H9 (cell line): ENCODE data around the gene LZTFL1. TPM values are rescaled to one million over a fixed set of nuclear protein-coding genes. Genes with fewer than 3 reads are reported as not detected.
A peak's percentile ranks its signal among the peaks of the same experiment; 100 is the strongest.

Experiments
- DNase-seq: peaks from one replicate; pipeline ENCODE4 v3.0.0-alpha.2; 2017
- H2AFZ ChIP-seq: one replicate; pipeline ENCODE4 v1.6.1; 2013; ENCODE audit warnings: mild to moderate bottlenecking, low read length, control low read depth, moderate library complexity
- H2AK5ac ChIP-seq: 2 replicates; pipeline ENCODE4 v1.6.1; 2013; ENCODE audit warnings: low read length, control low read depth, mixed read lengths; ENCODE audit not compliant: insufficient read length
- H2BK120ac ChIP-seq: one replicate; pipeline ENCODE4 v1.6.1; 2013; ENCODE audit warnings: low read depth, mild to moderate bottlenecking, low read length, control low read depth, inconsistent platforms; ENCODE audit not compliant: poor library complexity, severe bottlenecking
- H2BK12ac ChIP-seq: 2 replicates; pipeline ENCODE4 v1.6.1; 2013; ENCODE audit warnings: low read length, control low read depth, mixed read lengths, low read depth; ENCODE audit not compliant: insufficient read length
- H2BK15ac ChIP-seq: 2 replicates; pipeline ENCODE4 v1.6.1; 2013; ENCODE audit warnings: low read depth, low read length, control low read depth
- H2BK20ac ChIP-seq: one replicate; pipeline ENCODE4 v1.6.1; 2013; ENCODE audit warnings: low read depth, mild to moderate bottlenecking, low read length, control low read depth, inconsistent platforms; ENCODE audit not compliant: poor library complexity, severe bottlenecking
- H2BK5ac ChIP-seq: 2 replicates; pipeline ENCODE4 v1.6.1; 2013; ENCODE audit warnings: low read length, control low read depth, mixed read lengths; ENCODE audit not compliant: insufficient read length
- H3K14ac ChIP-seq: 2 replicates; pipeline ENCODE4 v1.6.1; 2013; ENCODE audit warnings: low read length, control low read depth; ENCODE audit not compliant: insufficient read depth
- H3K18ac ChIP-seq: 2 replicates; pipeline ENCODE4 v1.6.1; 2013; ENCODE audit warnings: low read depth, mild to moderate bottlenecking, mixed read lengths, low read length, control low read depth; ENCODE audit not compliant: insufficient read length
- H3K23ac ChIP-seq: 2 replicates; pipeline ENCODE4 v1.6.1; 2013; ENCODE audit warnings: low read length, control low read depth, mixed read lengths, low read depth; ENCODE audit not compliant: insufficient read length
- H3K23me2 ChIP-seq: 2 replicates; pipeline ENCODE4 v1.6.1; 2013; ENCODE audit warnings: low read depth, mild to moderate bottlenecking, mixed read lengths, low read length, control low read depth; ENCODE audit not compliant: insufficient read length, poor library complexity, severe bottlenecking
- H3K27ac ChIP-seq: 2 replicates; pipeline ENCODE4 v1.5.1; 2013; ENCODE audit warnings: low read length, control low read depth, mixed read lengths, low read depth; ENCODE audit not compliant: insufficient read length
- H3K27me3 ChIP-seq: 2 replicates; pipeline ENCODE4 v1.6.1; 2013; ENCODE audit warnings: low read length, control low read depth, inconsistent platforms; ENCODE audit not compliant: insufficient read depth
- H3K4ac ChIP-seq: 2 replicates; pipeline ENCODE4 v1.6.1; 2013; ENCODE audit warnings: low read depth, mild to moderate bottlenecking, control low read depth, inconsistent platforms, low read length, moderate library complexity
- H3K4me1 ChIP-seq: 2 replicates; pipeline ENCODE4 v1.6.1; 2013; ENCODE audit warnings: low read length, control low read depth, inconsistent platforms; ENCODE audit not compliant: insufficient read depth
- H3K4me2 ChIP-seq: 2 replicates; pipeline ENCODE4 v1.6.1; 2013; ENCODE audit warnings: low read length, control low read depth, mixed read lengths; ENCODE audit not compliant: insufficient read length, insufficient read depth
- H3K56ac ChIP-seq: 2 replicates; pipeline ENCODE4 v1.6.1; 2013; ENCODE audit warnings: low read depth, mild to moderate bottlenecking, mixed read lengths, low read length, control low read depth; ENCODE audit not compliant: insufficient read length
- H3K79me1 ChIP-seq: 2 replicates; pipeline ENCODE4 v1.6.1; 2013; ENCODE audit warnings: low read depth, mild to moderate bottlenecking, moderate library complexity, low read length, control low read depth, inconsistent platforms; ENCODE audit not compliant: insufficient read depth, poor library complexity, severe bottlenecking
- H3K79me2 ChIP-seq: 2 replicates; pipeline ENCODE4 v1.6.1; 2013; ENCODE audit warnings: low read length, control low read depth, inconsistent platforms; ENCODE audit not compliant: insufficient read depth
- H3K9ac ChIP-seq: 2 replicates; pipeline ENCODE4 v1.6.1; 2013; ENCODE audit warnings: low read length, control low read depth, mixed read lengths; ENCODE audit not compliant: insufficient read length; ENCODE audit errors: extremely low read depth
- H3K9me3 ChIP-seq: one replicate; pipeline ENCODE4 v1.6.1; 2013; ENCODE audit warnings: low read depth, low read length, inconsistent platforms; ENCODE audit not compliant: control insufficient read depth
- H3T11ph ChIP-seq: one replicate; pipeline ENCODE4 v1.6.1; 2013; ENCODE audit warnings: mild to moderate bottlenecking, low read length, control low read depth, inconsistent platforms
- H4K20me1 ChIP-seq: one replicate; pipeline ENCODE4 v1.6.1; 2013; ENCODE audit not compliant: control insufficient read depth, insufficient read length, insufficient read depth
- H4K5ac ChIP-seq: 2 replicates; pipeline ENCODE4 v1.6.1; 2013; ENCODE audit warnings: low read depth, mild to moderate bottlenecking, mixed read lengths, low read length, control low read depth; ENCODE audit not compliant: insufficient read length
- H4K8ac ChIP-seq: replicated peaks from 2 replicates; pipeline ENCODE4 v1.6.1; 2013; ENCODE audit warnings: low read length, control low read depth, mixed read lengths, low read depth; ENCODE audit not compliant: insufficient read length
- H4K91ac ChIP-seq: 2 replicates; pipeline ENCODE4 v1.6.1; 2013; ENCODE audit warnings: low read depth, mild to moderate bottlenecking, moderate library complexity, mixed read lengths, low read length, control low read depth; ENCODE audit not compliant: insufficient read length
- H3K27ac Mint-ChIP-seq, 3 experiments: 2 replicates in 2 of 3; 3 replicates in 1 of 3; pipeline ENCODE4 v1.8.0; 2020 to 2021; ENCODE audit warnings: mixed read lengths in 3 of 3, mild to moderate bottlenecking in 1 of 3, moderate library complexity in 1 of 3
- H3K27me3 Mint-ChIP-seq: 2 replicates; pipeline ENCODE4 v1.8.0; 2021; ENCODE audit warnings: low read depth, mild to moderate bottlenecking, moderate library complexity, mixed read lengths
- H3K36me3 Mint-ChIP-seq, 3 experiments: 2 replicates in 2 of 3; 3 replicates in 1 of 3; pipeline ENCODE4 v1.8.0; 2020 to 2021; ENCODE audit warnings: low read depth in 3 of 3, mixed read lengths in 3 of 3; ENCODE audit not compliant: insufficient read depth in 1 of 3
- H3K4me1 Mint-ChIP-seq, 2 experiments: 2 replicates each; pipeline ENCODE4 v1.8.0; 2020; ENCODE audit warnings: mixed read lengths in 2 of 2
- H3K4me3 Mint-ChIP-seq, 2 experiments: 2 replicates in 1 of 2; 3 replicates in 1 of 2; pipeline ENCODE4 v1.8.0; 2020 to 2021; ENCODE audit warnings: mild to moderate bottlenecking in 2 of 2, mixed read lengths in 2 of 2, moderate library complexity in 1 of 2
- H3K9me3 Mint-ChIP-seq, 2 experiments: 2 replicates in 1 of 2; 3 replicates in 1 of 2; pipeline ENCODE4 v1.8.0; 2020; ENCODE audit warnings: mild to moderate bottlenecking in 2 of 2, mixed read lengths in 2 of 2, moderate library complexity in 1 of 2
- WGBS: extraction: QIAGEN DNeasy Blood & Tissue Kit; methylation state at CpG from one replicate; pipeline ENCODE4 v1.1.7; 2013; ENCODE audit warnings: missing lambda C conversion rate, low lambda C conversion rate, mixed read lengths; ENCODE audit not compliant: insufficient read length; ENCODE audit errors: extremely low coverage; 5-methylcytosine and 5-hydroxymethylcytosine counted together
- total RNA-seq: library from RNA; stranded (reverse); gene quantifications from 2 replicates; pipeline ENCODE4 v1.2.1, GENCODE V29; 2021
- TF ChIP-seq, protein P1 (sequence below): fragments of 200-600 bp; sonication (generic); conservative IDR thresholded peaks from 3 replicates; pipeline ENCODE4 v1.8.0; 2021; ENCODE audit warnings: antibody characterized with exemption, mild to moderate bottlenecking

Gene LZTFL1
- total RNA-seq, 1 experiment from 2014 or later: 12.2 TPM

- Histone ChIP-seq H2BK20ac (no peak within 1 kb of the TSS), H3K79me1 (no peaks in the 10 kb centered on the region), H3K79me2 (no peaks in the 10 kb centered on the region), H3K14ac (no peak within 1 kb of the TSS), H2BK120ac (no peak within 1 kb of the TSS), H3K18ac (no peak within 1 kb of the TSS), H2AK5ac (no peak within 1 kb of the TSS), H3K4me1 (no peaks in the 10 kb centered on the region), H3K9me3 (no peaks in the 10 kb centered on the region), H3K27ac (no peak within 1 kb of the TSS), H4K8ac (no peak within 1 kb of the TSS), H4K91ac (no peak within 1 kb of the TSS), H3K23me2 (peaks cover 8% of the 10 kb centered on the region), H3K27me3 (peaks cover 32% of the 10 kb centered on the region), H4K20me1 (no peaks in the 10 kb centered on the region), H3K9ac (no peak within 1 kb of the TSS), H3K4ac (no peak within 1 kb of the TSS), H2AFZ (no peak within 1 kb of the TSS), H2BK12ac (no peak within 1 kb of the TSS), H3K23ac (no peak within 1 kb of the TSS), H3K56ac (no peak within 1 kb of the TSS), H3T11ph (no peak within 1 kb of the TSS), H3K4me2 (peak within 1 kb of the TSS; percentile 67), H4K5ac (no peak within 1 kb of the TSS), H2BK15ac (no peak within 1 kb of the TSS), H2BK5ac (no peak within 1 kb of the TSS)
- peaks cover 4 to 8% of the 10 kb centered on the region in 2 experiments for H3K4me1 Mint-ChIP-seq
- no peaks in the 10 kb centered on the region; a peak in 2 of 5 replicates for H3K9me3 Mint-ChIP-seq
- no peaks in the 10 kb centered on the region for H3K36me3 Mint-ChIP-seq
- peaks cover 81% of the 10 kb centered on the region for H3K27me3 Mint-ChIP-seq
- H3K27ac Mint-ChIP-seq: no peak within 1 kb of the TSS
- DNase-seq: peak; percentile 56
- WGBS: no CpG with 5 or more reads among the region's 91 CpGs
- TF ChIP-seq, protein P1, sequence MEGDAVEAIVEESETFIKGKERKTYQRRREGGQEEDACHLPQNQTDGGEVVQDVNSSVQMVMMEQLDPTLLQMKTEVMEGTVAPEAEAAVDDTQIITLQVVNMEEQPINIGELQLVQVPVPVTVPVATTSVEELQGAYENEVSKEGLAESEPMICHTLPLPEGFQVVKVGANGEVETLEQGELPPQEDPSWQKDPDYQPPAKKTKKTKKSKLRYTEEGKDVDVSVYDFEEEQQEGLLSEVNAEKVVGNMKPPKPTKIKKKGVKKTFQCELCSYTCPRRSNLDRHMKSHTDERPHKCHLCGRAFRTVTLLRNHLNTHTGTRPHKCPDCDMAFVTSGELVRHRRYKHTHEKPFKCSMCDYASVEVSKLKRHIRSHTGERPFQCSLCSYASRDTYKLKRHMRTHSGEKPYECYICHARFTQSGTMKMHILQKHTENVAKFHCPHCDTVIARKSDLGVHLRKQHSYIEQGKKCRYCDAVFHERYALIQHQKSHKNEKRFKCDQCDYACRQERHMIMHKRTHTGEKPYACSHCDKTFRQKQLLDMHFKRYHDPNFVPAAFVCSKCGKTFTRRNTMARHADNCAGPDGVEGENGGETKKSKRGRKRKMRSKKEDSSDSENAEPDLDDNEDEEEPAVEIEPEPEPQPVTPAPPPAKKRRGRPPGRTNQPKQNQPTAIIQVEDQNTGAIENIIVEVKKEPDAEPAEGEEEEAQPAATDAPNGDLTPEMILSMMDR: no peak
- peak within 1 kb of the TSS; percentile 59 to 79 for H3K4me3 Mint-ChIP-seq
Measured at GRCh38 chr3:45795882-45796765, 45.8 kb downstream of the LZTFL1 start, which contains the start of gene SLC6A20. Gene SLC6A20, minus strand, starts transcription at chr3:45796536. Its CDS starts 117 bp downstream, at chr3:45796419.
